T47D (cell line): ENCODE results near the gene SH2B2.

Experiments used
- DNase-seq, 2 experiments: peaks; one replicate each; pipeline versions ENCODE4 v3.0.0 to v3.0.0-alpha.2; 2011 to 2012; ENCODE audit warnings: low read depth in 1 of 2, low spot score in 1 of 2
- JUND ChIP-seq: IDR thresholded peaks from 2 replicates; pipeline ENCODE4 v1.6.1; 2012; ENCODE audit warnings: low read depth
- in situ Hi-C: cut with HindIII; loops from 2 replicates; pipeline ENCODE4 v1.10.0; 2016; ENCODE audit warnings: low sequenced_read_pairs, low pct_unique_long_range_greater_than_20kb

The SH2B2 gene

GRCh38 chr7:102284399-102284798 is 2.3 kb upstream of the SH2B2 start:
- TF ChIP-seq JUND = no peak
- no peak for DNase-seq
- in situ Hi-C loops = no loop called here

DNA sequence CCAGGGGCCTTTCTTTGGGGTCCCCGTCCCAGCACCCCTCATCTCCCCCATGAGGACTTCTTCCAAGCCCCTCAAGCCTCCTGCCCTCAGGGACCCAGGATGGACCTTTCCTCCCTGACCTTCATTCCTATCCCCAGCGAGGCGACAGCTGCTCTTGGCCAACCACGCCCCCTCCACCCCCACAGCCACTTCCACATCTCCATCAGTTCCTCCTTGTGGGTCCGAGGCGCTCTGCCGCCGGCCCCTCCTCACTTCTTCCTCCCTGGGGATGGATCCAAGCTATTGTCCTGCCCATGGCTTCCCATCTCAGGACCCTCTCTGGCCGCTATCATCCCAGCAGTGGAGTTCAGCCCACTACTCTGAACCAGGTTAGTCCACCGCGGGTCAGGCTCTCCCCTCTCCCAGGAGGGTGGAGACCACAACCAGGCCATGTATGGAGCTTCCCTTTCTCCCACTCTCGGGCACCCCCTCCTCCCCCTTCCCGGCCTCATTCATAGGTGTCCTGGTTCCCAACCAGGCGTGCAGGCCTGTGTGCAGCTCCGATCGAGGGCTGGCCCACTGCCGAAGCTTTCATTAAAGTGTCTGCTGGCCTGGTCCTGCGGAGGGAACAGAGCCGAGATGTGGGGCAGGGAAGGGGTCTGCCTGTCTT is 1.7 kb upstream of the SH2B2 start:
- no peak for DNase-seq
- in situ Hi-C loops = no loop called here

DNA sequence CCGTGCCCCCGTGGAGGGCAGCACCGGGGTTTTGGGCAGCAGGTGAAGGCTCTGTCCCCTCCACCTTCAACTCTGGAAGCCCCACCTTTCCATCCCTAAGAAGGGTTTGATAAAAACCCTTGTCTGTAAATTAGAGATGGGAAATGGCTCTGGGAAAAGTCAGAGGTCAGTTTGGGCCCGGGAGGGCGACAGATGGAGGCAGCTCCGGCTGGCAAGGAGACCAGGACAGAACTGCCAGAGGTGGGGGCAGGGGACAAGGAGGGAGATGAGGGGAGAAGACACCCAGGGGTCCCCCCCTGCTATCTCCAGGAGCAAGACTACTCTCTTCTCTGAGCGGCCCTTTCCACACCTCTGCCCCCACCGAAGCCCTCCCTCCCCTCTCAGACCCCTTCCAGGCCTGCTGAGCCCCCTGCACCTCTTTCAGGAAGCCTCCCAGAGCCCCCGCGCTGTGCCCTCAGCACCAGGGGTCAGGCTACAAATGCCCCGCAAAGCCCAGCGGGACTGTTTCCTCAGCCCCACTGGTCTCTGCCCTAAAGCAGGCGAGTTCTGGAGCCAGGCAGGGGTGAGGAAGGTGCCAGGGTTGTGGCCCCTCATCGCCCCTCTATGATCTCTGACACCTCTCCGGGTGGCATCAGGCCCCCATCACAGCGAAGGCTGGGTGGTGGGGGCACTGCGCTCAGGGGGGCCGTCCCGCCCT is 980 bp upstream of the SH2B2 start:
- no peak for DNase-seq
- in situ Hi-C loops = no loop called here
- no peak for TF ChIP-seq JUND

More for the DNA sequence above, 1.7 kb upstream of the SH2B2 start:
- no peak for TF ChIP-seq JUND

GRCh38 chr7:102287111-102287980 is 678 bp downstream of the SH2B2 start:
- in situ Hi-C loops = no loop called here
- peak; percentile 16 to 54 for DNase-seq

GRCh38 chr7:102287981-102288278 is 1.3 kb downstream of the SH2B2 start:
- in situ Hi-C loops = no loop called here
- TF ChIP-seq JUND = no peak
- DNase-seq = no peak

More at GRCh38 chr7:102287111-102287980, 678 bp downstream of the SH2B2 start:
- TF ChIP-seq JUND = no peak

DNA sequence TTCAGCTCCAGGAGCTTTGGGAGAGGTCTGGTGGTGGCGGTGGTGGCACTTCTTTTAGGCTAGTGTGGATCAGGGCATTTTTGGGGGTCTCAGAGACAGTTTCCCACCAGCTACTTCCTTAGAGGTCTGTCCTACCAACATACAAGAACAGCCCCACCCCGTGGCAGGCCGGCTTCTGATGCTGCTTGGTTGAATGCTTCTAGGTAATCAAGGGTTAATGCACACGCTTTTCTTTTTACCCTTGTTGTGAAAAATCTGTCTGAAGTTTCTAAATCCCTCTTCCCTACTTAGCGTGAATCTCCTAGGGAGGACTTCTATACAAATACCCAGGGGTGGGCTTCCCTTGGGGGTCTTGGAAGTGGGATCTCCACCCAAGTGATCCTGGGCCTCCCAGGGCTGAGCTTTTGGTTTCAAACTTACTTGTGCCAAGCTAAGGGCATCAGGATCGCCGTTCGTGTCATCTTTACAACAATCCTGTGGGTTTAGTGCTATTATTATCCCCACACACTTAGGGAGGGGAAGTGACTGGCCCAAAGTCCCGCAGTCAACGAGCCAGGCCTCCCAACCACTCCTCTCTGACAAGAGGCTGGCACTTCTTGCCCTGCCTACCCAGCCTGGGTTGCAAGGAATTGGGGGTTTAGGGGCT is 1.7 kb downstream of the SH2B2 start:
- no peak for TF ChIP-seq JUND
- no peak for DNase-seq
- in situ Hi-C loops = no loop called here

- TF ChIP-seq JUND = no peak
- in situ Hi-C loops = no loop called here
These were observed 2.4 kb downstream of the SH2B2 start for GRCh38 chr7:102289057-102289456.

GRCh38 chr7:102291056-102291915 is 4.6 kb downstream of the SH2B2 start:
- no peak for TF ChIP-seq JUND
- DNase-seq = no peak
- in situ Hi-C loops = no loop called here

More at GRCh38 chr7:102289057-102289456, 2.4 kb downstream of the SH2B2 start:
- DNase-seq = no peak

DNA sequence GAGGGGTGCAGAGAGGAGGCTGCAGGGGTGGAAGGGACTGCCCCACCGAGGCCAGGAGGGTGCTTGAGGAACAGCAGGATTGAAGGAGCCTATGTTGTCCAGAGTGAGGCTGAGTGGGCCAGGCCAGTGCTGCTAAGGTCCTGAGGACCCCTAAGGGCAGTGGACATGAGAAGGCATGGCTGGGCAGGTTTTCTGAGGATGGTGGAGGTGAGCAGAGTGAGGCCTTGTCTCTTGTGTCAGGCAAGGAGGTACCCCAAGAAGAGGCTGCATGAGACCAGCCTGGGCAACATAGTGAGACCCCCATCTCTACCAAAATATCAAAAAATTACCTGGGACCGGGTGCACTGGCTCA is 5.2 kb downstream of the SH2B2 start:
- DNase-seq = no peak
- in situ Hi-C loops = no loop called here
- no peak for TF ChIP-seq JUND

- DNase-seq = no peak
- in situ Hi-C loops = no loop called here
- no peak for TF ChIP-seq JUND
These were observed 6.4 kb downstream of the SH2B2 start for GRCh38 chr7:102292813-102293798.

- in situ Hi-C loops = no loop called here
- TF ChIP-seq JUND = no peak
- DNase-seq = no peak
These were observed 7.9 kb downstream of the SH2B2 start for GRCh38 chr7:102294589-102294988.
